ENCODE data around the gene APBB1IP. TPM values are rescaled to one million over a fixed set of nuclear protein-coding genes. Genes with fewer than 3 reads are reported as not detected.
A peak's percentile ranks its signal among the peaks of the same experiment; 100 is the strongest.

Gene APBB1IP
- total RNA-seq, 2 donors from 2014 or later, result 1.4 to 3.1 TPM

- no peaks in the 10 kb centered on the region for H3K27me3 ChIP-seq
- no peak for DNase-seq (ENCODE audit: low spot score)
- H3K27ac ChIP-seq, result no peak overlapping the region
- H3K4me1 ChIP-seq, result no peaks in the 10 kb centered on the region
- no peaks in the 10 kb centered on the region for H3K9me3 ChIP-seq
- H3K36me3 ChIP-seq, result no peaks in the 10 kb centered on the region
- H3K4me3 ChIP-seq, result no peak overlapping the region
- TF ChIP-seq CTCF (IDR thresholded peaks at IDR 0.05), result no peak
Observed at GRCh38 chr10:26543567-26544306, 105.6 kb downstream of the APBB1IP start.

- Histone ChIP-seq H3K27me3 (no peaks in the 10 kb centered on the region), H3K9me3 (peaks cover 0 to 8% of the 10 kb centered on the region in 2 donors), H3K4me3 (no peak overlapping the region), H3K4me1 (no peaks in the 10 kb centered on the region), H3K36me3 (no peaks in the 10 kb centered on the region), H3K27ac (no peak overlapping the region)
- TF ChIP-seq CTCF (IDR thresholded peaks at IDR 0.05), result no peak
- DNase-seq (ENCODE audit: low spot score), result no peak
Observed at GRCh38 chr10:26544932-26545331, 106.8 kb downstream of the APBB1IP start.

- Histone ChIP-seq H3K4me1 (no peaks in the 10 kb centered on the region), H3K27ac (no peak overlapping the region), H3K27me3 (no peaks in the 10 kb centered on the region), H3K9me3 (peaks cover 0 to 18% of the 10 kb centered on the region in 2 donors), H3K4me3 (no peak overlapping the region), H3K36me3 (no peaks in the 10 kb centered on the region)
- no peak for TF ChIP-seq CTCF (IDR thresholded peaks at IDR 0.05)
- DNase-seq (ENCODE audit: low spot score), result no peak
Observed at GRCh38 chr10:26550774-26551526, 112.8 kb downstream of the APBB1IP start.

- Histone ChIP-seq H3K27me3 (no peaks in the 10 kb centered on the region), H3K9me3 (peaks cover 0 to 17% of the 10 kb centered on the region in 2 donors), H3K4me1 (peaks cover 0 to 13% of the 10 kb centered on the region in 2 donors), H3K27ac (no peak overlapping the region), H3K4me3 (no peak overlapping the region), H3K36me3 (no peaks in the 10 kb centered on the region)
- DNase-seq (ENCODE audit: low spot score), result no peak
- TF ChIP-seq CTCF (IDR thresholded peaks at IDR 0.05), result no peak
Observed at GRCh38 chr10:26554246-26554645, 116.1 kb downstream of the APBB1IP start.

- no peak for TF ChIP-seq CTCF (IDR thresholded peaks at IDR 0.05)
- Histone ChIP-seq H3K36me3 (no peaks in the 10 kb centered on the region), H3K4me1 (peaks cover 0 to 13% of the 10 kb centered on the region in 2 donors), H3K27me3 (no peaks in the 10 kb centered on the region), H3K4me3 (no peak overlapping the region), H3K27ac (peak overlapping the region in 1 of 2 donors; percentile 37), H3K9me3 (peaks cover 0 to 1% of the 10 kb centered on the region in 2 donors)
- DNase-seq (ENCODE audit: low spot score), result peak; percentile 91
Observed at GRCh38 chr10:26555719-26556368, 117.7 kb downstream of the APBB1IP start.
